Calu3 (cell line): ENCODE measurements around the gene NR3C1. TPM values are rescaled to one million over a fixed set of nuclear protein-coding genes. Genes with fewer than 3 reads are reported as not detected.

ENCODE experiments used
- BruUV-seq: library from RNA; stranded (reverse); fragments of 400-500 nt; replicated peaks from 2 replicates; lab custom pipeline; 2021; lab: Mats Ljungman, UMichigan
- CTCF ChIA-PET: fragments of 300-600 bp; sonication (Branson Sonifier 250); formaldehyde crosslinking; loops from one replicate; lab custom pipeline; 2022; ENCODE audit warnings: antibody characterized with exemption; lab: Charles Lee
- DNase-seq: peaks from one replicate; pipeline ENCODE4 v3.0.0; 2022
- H3K27ac Mint-ChIP-seq: one replicate; pipeline ENCODE4 v1.8.0; 2022; ENCODE audit warnings: mixed read lengths; ENCODE audit not compliant: unreplicated experiment
- H3K27me3 Mint-ChIP-seq: one replicate; pipeline ENCODE4 v1.8.0; 2022; ENCODE audit warnings: mixed read lengths; ENCODE audit not compliant: unreplicated experiment
- H3K36me3 Mint-ChIP-seq: one replicate; pipeline ENCODE4 v1.8.0; 2022; ENCODE audit warnings: mild to moderate bottlenecking, moderate library complexity, mixed read lengths; ENCODE audit not compliant: insufficient read depth, unreplicated experiment
- H3K4me1 Mint-ChIP-seq: one replicate; pipeline ENCODE4 v1.8.0; 2022; ENCODE audit warnings: mild to moderate bottlenecking, low read depth, mixed read lengths; ENCODE audit not compliant: unreplicated experiment
- H3K4me3 Mint-ChIP-seq: one replicate; pipeline ENCODE4 v1.8.0; 2022; ENCODE audit warnings: mild to moderate bottlenecking, low read depth, moderate library complexity, mixed read lengths; ENCODE audit not compliant: unreplicated experiment
- H3K9me3 Mint-ChIP-seq: one replicate; pipeline ENCODE4 v1.8.0; 2022; ENCODE audit warnings: low read depth, mixed read lengths; ENCODE audit not compliant: unreplicated experiment
- CTCF ChIP-seq: fragments of 200-600 bp; IDR thresholded peaks from one replicate; pipeline ENCODE4 v1.8.0; 2022; ENCODE audit warnings: antibody characterized with exemption; ENCODE audit not compliant: unreplicated experiment
- intact Hi-C: fragments of 100-400 bp; cut with micrococcal nuclease; formaldehyde crosslinking; loops from one replicate; pipeline ENCODE4 v1.10.0; 2022; ENCODE audit not compliant: unreplicated experiment
- total RNA-seq: library from RNA; stranded (reverse); gene quantifications from 2 replicates; pipeline ENCODE4 v1.2.3, GENCODE V29; 2022

The NR3C1 gene
- total RNA-seq, 1 experiment from 2014 or later = 63.1 TPM

GRCh38 chr5:143374496-143375217, 28.8 kb downstream of the NR3C1 start:
- H3K27ac Mint-ChIP-seq = no peak overlapping the region
- intact Hi-C loops = no loop called here
- no peak for DNase-seq
- no peaks in the 10 kb centered on the region for H3K36me3 Mint-ChIP-seq
- H3K4me3 Mint-ChIP-seq = no peak overlapping the region
- CTCF ChIA-PET = no interaction called here
- peaks cover 43% of the 10 kb centered on the region for H3K4me1 Mint-ChIP-seq
- TF ChIP-seq CTCF = no peak
- H3K27me3 Mint-ChIP-seq = no peaks in the 10 kb centered on the region
- BruUV-seq = no TSS peak
- no peaks in the 10 kb centered on the region for H3K9me3 Mint-ChIP-seq

DNA sequence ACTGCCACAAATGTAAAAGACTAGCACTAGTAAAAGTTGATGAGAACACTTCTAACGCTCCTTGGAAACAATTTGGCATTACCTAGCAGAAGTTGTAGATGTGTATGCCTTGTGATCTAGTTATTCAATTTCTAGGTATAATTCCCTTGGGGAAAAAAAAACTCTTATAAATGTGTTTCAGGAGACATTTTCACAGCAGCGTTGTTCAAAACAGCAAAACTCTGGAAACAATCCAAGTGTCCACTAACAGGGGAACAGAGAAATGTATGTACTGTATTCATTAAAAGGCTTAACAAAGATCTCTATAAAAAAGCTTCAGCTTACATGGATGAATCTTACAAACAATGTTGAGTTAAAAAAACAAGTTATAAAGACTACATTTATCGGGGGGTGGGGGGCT, 30.4 kb downstream of the NR3C1 start:
- Mint-ChIP-seq H3K9me3 (no peaks in the 10 kb centered on the region), H3K36me3 (no peaks in the 10 kb centered on the region), H3K4me3 (no peak overlapping the region), H3K4me1 (peaks cover 32% of the 10 kb centered on the region), H3K27me3 (no peaks in the 10 kb centered on the region), H3K27ac (no peak overlapping the region)
- intact Hi-C loops = no loop called here
- TF ChIP-seq CTCF = no peak
- no TSS peak for BruUV-seq
- DNase-seq = no peak
- CTCF ChIA-PET = no interaction called here

- CTCF ChIA-PET = no interaction called here
- no peaks in the 10 kb centered on the region for H3K36me3 Mint-ChIP-seq
- no peak overlapping the region for H3K4me3 Mint-ChIP-seq
- TF ChIP-seq CTCF = no peak
- peaks cover 25% of the 10 kb centered on the region for H3K4me1 Mint-ChIP-seq
- BruUV-seq = no TSS peak
- DNase-seq = no peak
- no peaks in the 10 kb centered on the region for H3K9me3 Mint-ChIP-seq
- intact Hi-C loops = no loop called here
- no peak overlapping the region for H3K27ac Mint-ChIP-seq
- H3K27me3 Mint-ChIP-seq = no peaks in the 10 kb centered on the region
Measured at GRCh38 chr5:143372187-143372829, 31.2 kb downstream of the NR3C1 start.

GRCh38 chr5:143370440-143370839, 33.0 kb downstream of the NR3C1 start:
- peaks cover 5% of the 10 kb centered on the region for H3K36me3 Mint-ChIP-seq
- no peak overlapping the region for H3K4me3 Mint-ChIP-seq
- H3K4me1 Mint-ChIP-seq = peaks cover 26% of the 10 kb centered on the region
- intact Hi-C loops = no loop called here
- H3K27me3 Mint-ChIP-seq = no peaks in the 10 kb centered on the region
- BruUV-seq = no TSS peak
- no peak for TF ChIP-seq CTCF
- DNase-seq = no peak
- CTCF ChIA-PET = no interaction called here
- H3K9me3 Mint-ChIP-seq = no peaks in the 10 kb centered on the region
- no peak overlapping the region for H3K27ac Mint-ChIP-seq
